ENCODE measurements around the gene F7. TPM values are rescaled to one million over a fixed set of nuclear protein-coding genes. Genes with fewer than 3 reads are reported as not detected.

Gene F7
- polyA plus RNA-seq, 1 experiment, result 0.05 TPM

- CTCF ChIA-PET, result interaction anchor here (0.6 kb wide), 1 partner anchor 165 kb away, joined by 3 read pairs; no protein-coding TSS in a partner anchor
- DNase-seq (ENCODE audit: low read depth), result no peak
- Histone ChIP-seq H3K27me3 (ENCODE audit: control insufficient read depth, insufficient read depth, low read length) (no peaks in the 10 kb centered on the region), H3K4me3 (ENCODE audit: low read depth, low read length) (no peak overlapping the region), H3K36me3 (ENCODE audit: control insufficient read depth, insufficient read depth, low read length) (peaks cover 4% of the 10 kb centered on the region)
- TF ChIP-seq CTCF (IDR thresholded peaks at IDR 0.05; ENCODE audit: insufficient read depth, low read depth, low read length), result no peak
- POLR2A ChIA-PET, result no interaction called here
Observed at GRCh38 chr13:113143466-113144254, 38.1 kb downstream of the F7 start.

- DNase-seq (ENCODE audit: low read depth), result no peak
- ChIA-PET POLR2A (no interaction called here), CTCF (no interaction called here)
- H3K36me3 ChIP-seq (ENCODE audit: control insufficient read depth, insufficient read depth, low read length), result peaks cover 4% of the 10 kb centered on the region
- no peak for TF ChIP-seq CTCF (IDR thresholded peaks at IDR 0.05; ENCODE audit: insufficient read depth, low read depth, low read length)
- no peak overlapping the region for H3K4me3 ChIP-seq (ENCODE audit: low read depth, low read length)
- H3K27me3 ChIP-seq (ENCODE audit: control insufficient read depth, insufficient read depth, low read length), result no peaks in the 10 kb centered on the region
Observed at GRCh38 chr13:113144255-113144629, 38.7 kb downstream of the F7 start.

- H3K36me3 ChIP-seq (ENCODE audit: control insufficient read depth, insufficient read depth, low read length), result peaks cover 3% of the 10 kb centered on the region
- ChIA-PET CTCF (no interaction called here), POLR2A (no interaction called here)
- H3K4me3 ChIP-seq (ENCODE audit: low read depth, low read length), result no peak overlapping the region
- TF ChIP-seq CTCF (IDR thresholded peaks at IDR 0.05; ENCODE audit: insufficient read depth, low read depth, low read length), result no peak
- no peaks in the 10 kb centered on the region for H3K27me3 ChIP-seq (ENCODE audit: control insufficient read depth, insufficient read depth, low read length)
- DNase-seq (ENCODE audit: low read depth), result no peak
Observed at GRCh38 chr13:113145496-113145895, 39.9 kb downstream of the F7 start.

GRCh38 chr13:113145911-113146598 lies 40.5 kb downstream of the F7 start:
- CTCF ChIA-PET, result interaction anchor here (1.1 kb wide), 1 partner anchor 14 kb away, joined by 4 read pairs; no protein-coding TSS in a partner anchor
- Histone ChIP-seq H3K27me3 (ENCODE audit: control insufficient read depth, insufficient read depth, low read length) (no peaks in the 10 kb centered on the region), H3K4me3 (ENCODE audit: low read depth, low read length) (no peak overlapping the region), H3K36me3 (ENCODE audit: control insufficient read depth, insufficient read depth, low read length) (no peaks in the 10 kb centered on the region; the same call in 1 of the 2 replicates)
- no peak for DNase-seq (ENCODE audit: low read depth)
- POLR2A ChIA-PET, result no interaction called here
- TF ChIP-seq CTCF (IDR thresholded peaks at IDR 0.05; ENCODE audit: insufficient read depth, low read depth, low read length), result no peak

GRCh38 chr13:113146750-113147149 lies 41.2 kb downstream of the F7 start:
- ChIA-PET POLR2A (no interaction called here), CTCF (interaction anchor here (1.1 kb wide), 1 partner anchor 15 kb away, joined by 4 read pairs; no protein-coding TSS in a partner anchor)
- TF ChIP-seq CTCF (IDR thresholded peaks at IDR 0.05; ENCODE audit: insufficient read depth, low read depth, low read length), result no peak
- Histone ChIP-seq H3K4me3 (ENCODE audit: low read depth, low read length) (no peak overlapping the region), H3K36me3 (ENCODE audit: control insufficient read depth, insufficient read depth, low read length) (no peaks in the 10 kb centered on the region), H3K27me3 (ENCODE audit: control insufficient read depth, insufficient read depth, low read length) (no peaks in the 10 kb centered on the region)
- no peak for DNase-seq (ENCODE audit: low read depth)
